ENCODE results near the gene EPM2AIP1. TPM values are rescaled to one million over a fixed set of nuclear protein-coding genes. Genes with fewer than 3 reads are reported as not detected.

Gene EPM2AIP1
- total and polyA plus RNA-seq, 3 donors from 2014 or later, result 13.1 to 23.5 (median 17.4) TPM

DNA sequence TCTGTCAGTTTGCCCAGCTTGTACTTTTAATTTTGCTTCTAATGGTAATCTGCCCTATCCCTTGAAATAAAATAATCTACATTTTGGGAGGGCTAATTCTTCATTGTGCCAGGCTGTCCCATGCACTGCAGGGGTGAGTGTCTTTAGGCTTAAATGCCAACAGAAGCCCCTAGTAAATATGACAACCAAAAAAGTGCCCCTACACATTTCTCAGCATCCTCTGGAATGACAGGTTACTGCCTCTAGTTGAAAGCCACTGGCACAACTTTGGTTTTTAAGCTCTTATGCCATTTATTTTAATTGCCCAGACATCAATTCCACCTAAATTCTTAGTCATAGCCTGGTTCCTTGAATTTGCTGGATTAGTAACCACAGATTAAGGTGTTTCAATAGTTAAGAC lies 3.4 kb downstream of the EPM2AIP1 start:
- Histone ChIP-seq H3K27me3 (no peaks in the 10 kb centered on the region), H3K9me3 (no peaks in the 10 kb centered on the region), H3K4me1 (peaks cover 21% of the 10 kb centered on the region), H3K27ac (no peak overlapping the region), H3K36me3 (ENCODE audit: low read depth, missing control alignments) (no peaks in the 10 kb centered on the region), H3K4me3 (no peak overlapping the region)
- no peak for TF ChIP-seq CTCF (IDR thresholded peaks at IDR 0.05)
- TF ChIP-seq POLR2A (IDR thresholded peaks at IDR 0.05), result no peak
- no peak for DNase-seq
- intact Hi-C loops (cut with DNase I; ENCODE audit: low total_unique reads), result no loop called here

- 71 to 79% methylated on average over 3 of the region's 3 CpGs for WGBS, 2 donors
- no peak overlapping the region for H3K4me3 ChIP-seq
- H3K9me3 ChIP-seq, result no peaks in the 10 kb centered on the region
- intact Hi-C loops (cut with DNase I; ENCODE audit: low total_unique reads), result no loop called here
- no peaks in the 10 kb centered on the region for H3K27me3 ChIP-seq
- TF ChIP-seq POLR2A (IDR thresholded peaks at IDR 0.05) (no peak), CTCF (IDR thresholded peaks at IDR 0.05) (no peak)
- H3K27ac ChIP-seq, result no peak overlapping the region
- H3K36me3 ChIP-seq (ENCODE audit: low read depth, missing control alignments), result no peaks in the 10 kb centered on the region
- H3K4me1 ChIP-seq, result peaks cover 21% of the 10 kb centered on the region
- DNase-seq, result no peak
These were observed 3.9 kb downstream of the EPM2AIP1 start for GRCh38 chr3:36989005-36989404.

DNA sequence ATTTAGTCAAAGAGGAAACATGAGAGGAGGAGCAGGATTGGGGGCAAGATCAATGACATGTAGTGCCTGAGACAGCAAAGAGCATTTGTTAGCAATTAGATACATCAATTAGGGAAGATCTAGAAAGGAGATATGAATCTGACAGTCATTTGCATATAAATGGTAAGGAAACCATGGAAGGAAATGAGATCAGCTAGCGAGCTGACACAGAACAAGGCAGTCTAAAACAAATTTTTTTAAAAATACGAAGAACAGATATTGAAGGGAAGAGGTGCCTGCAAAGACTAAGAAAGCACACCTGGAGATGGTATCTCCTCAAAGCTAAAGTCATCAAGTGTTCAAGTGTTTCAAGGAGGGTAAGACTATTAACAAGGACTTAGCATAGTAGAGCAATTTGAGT lies 4.6 kb downstream of the EPM2AIP1 start:
- Histone ChIP-seq H3K4me1 (peaks cover 21% of the 10 kb centered on the region), H3K9me3 (no peaks in the 10 kb centered on the region), H3K36me3 (ENCODE audit: low read depth, missing control alignments) (no peaks in the 10 kb centered on the region), H3K27me3 (no peaks in the 10 kb centered on the region), H3K27ac (no peak overlapping the region), H3K4me3 (no peak overlapping the region)
- intact Hi-C loops (cut with DNase I; ENCODE audit: low total_unique reads), result no loop called here
- no peak for DNase-seq
- WGBS, 2 donors, result 81 to 89% methylated on average over 2 of the region's 2 CpGs
- TF ChIP-seq CTCF (IDR thresholded peaks at IDR 0.05), result no peak
- no peak for TF ChIP-seq POLR2A (IDR thresholded peaks at IDR 0.05)

- Histone ChIP-seq H3K36me3 (ENCODE audit: low read depth, missing control alignments) (no peaks in the 10 kb centered on the region), H3K27me3 (no peaks in the 10 kb centered on the region), H3K9me3 (no peaks in the 10 kb centered on the region), H3K4me3 (no peak overlapping the region), H3K27ac (no peak overlapping the region), H3K4me1 (no peaks in the 10 kb centered on the region)
- 88 to 94% methylated on average over 4 of the region's 4 CpGs for WGBS, 2 donors
- intact Hi-C loops (cut with DNase I; ENCODE audit: low total_unique reads), result no loop called here
- TF ChIP-seq CTCF (IDR thresholded peaks at IDR 0.05), result no peak
- no peak for TF ChIP-seq POLR2A (IDR thresholded peaks at IDR 0.05)
- no peak for DNase-seq
These were observed 11.9 kb downstream of the EPM2AIP1 start for GRCh38 chr3:36981006-36981405.

DNA sequence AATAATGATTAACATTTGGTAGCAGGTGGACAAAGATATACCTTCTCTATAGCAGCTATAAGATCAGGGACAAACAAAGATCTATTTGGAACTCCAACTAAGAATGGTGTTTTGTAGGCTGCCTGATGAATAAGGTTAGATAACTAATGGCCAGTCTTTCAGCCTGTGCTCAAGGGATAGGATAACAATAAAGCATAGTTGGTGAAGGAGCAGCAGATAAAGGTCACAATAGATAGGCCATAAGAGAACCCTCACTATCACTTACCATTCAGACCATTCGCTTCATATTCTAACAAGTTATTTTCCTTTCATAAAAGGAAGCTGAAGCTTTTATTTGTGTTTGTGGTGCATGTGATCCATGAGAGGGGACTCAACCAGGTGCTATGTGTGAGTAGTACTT lies 19.8 kb downstream of the EPM2AIP1 start:
- Histone ChIP-seq H3K9me3 (no peaks in the 10 kb centered on the region), H3K27me3 (no peaks in the 10 kb centered on the region), H3K4me1 (no peaks in the 10 kb centered on the region), H3K27ac (no peak overlapping the region), H3K36me3 (ENCODE audit: low read depth, missing control alignments) (no peaks in the 10 kb centered on the region), H3K4me3 (no peak overlapping the region)
- TF ChIP-seq POLR2A (IDR thresholded peaks at IDR 0.05) (no peak), CTCF (IDR thresholded peaks at IDR 0.05) (no peak)
- no peak for DNase-seq
- intact Hi-C loops (cut with DNase I; ENCODE audit: low total_unique reads), result no loop called here
- 83 to 89% methylated on average over 1 of the region's 1 CpG for WGBS, 2 donors

All from testis (tissue), 3 donors.